Neural cell (in vitro differentiated cells): Measurements from ENCODE around the gene ATP5F1D. TPM values are rescaled to one million over a fixed set of nuclear protein-coding genes. Genes with fewer than 3 reads are reported as not detected.

ENCODE experiments used
- H2AFZ ChIP-seq: fragments of 200-600, 300-800 bp; sonication (generic), shearing (Covaris generic); 2 replicates; pipeline ENCODE4 v1.6.0; 2014; ENCODE audit warnings: low read depth, mild to moderate bottlenecking, antibody characterized with exemption, low read length, moderate library complexity
- H3F3A ChIP-seq: fragments of 200-600 bp; shearing (Covaris generic); 2 replicates; pipeline ENCODE4 v1.6.1; 2016; ENCODE audit warnings: mild to moderate bottlenecking, moderate library complexity, mixed read lengths, antibody characterized with exemption, low read length; ENCODE audit not compliant: insufficient read depth, poor library complexity, severe bottlenecking
- H3K27ac ChIP-seq: fragments of 200-600, 300-800 bp; sonication (generic), shearing (Covaris generic); 2 replicates; pipeline ENCODE4 v1.5.1; 2014; ENCODE audit warnings: mild to moderate bottlenecking, low read length, moderate library complexity
- H3K27me3 ChIP-seq: fragments of 300-800, 200-600 bp; sonication (generic), shearing (Covaris generic); 2 replicates; pipeline ENCODE4 v1.6.0; 2014; ENCODE audit warnings: mild to moderate bottlenecking, low read depth, low read length, moderate library complexity; ENCODE audit not compliant: insufficient read depth
- H3K36me3 ChIP-seq: fragments of 300-800, 200-600 bp; sonication (generic), shearing (Covaris generic); 2 replicates; pipeline ENCODE4 v1.5.1; 2014; ENCODE audit warnings: mild to moderate bottlenecking, antibody characterized with exemption, low read length, moderate library complexity; ENCODE audit not compliant: insufficient read depth
- H3K4me2 ChIP-seq: fragments of 300-800, 200-600 bp; sonication (generic), shearing (Covaris generic); 2 replicates; pipeline ENCODE4 v1.6.0; 2014; ENCODE audit warnings: mild to moderate bottlenecking, low read length
- H3K4me3 ChIP-seq: fragments of 300-800, 200-600 bp; sonication (generic), shearing (Covaris generic); 2 replicates; pipeline ENCODE4 v1.5.1; 2014; ENCODE audit warnings: mild to moderate bottlenecking, low read length, moderate library complexity
- H3K79me2 ChIP-seq: fragments of 200-600 bp; shearing (Covaris generic); replicated peaks from 2 replicates; pipeline ENCODE4 v1.6.0; 2014; ENCODE audit warnings: mild to moderate bottlenecking, low read length, moderate library complexity; ENCODE audit not compliant: insufficient read depth
- H3K9ac ChIP-seq: fragments of 300-800, 200-600 bp; sonication (generic), shearing (Covaris generic); 2 replicates; pipeline ENCODE4 v1.6.1; 2016; ENCODE audit warnings: mild to moderate bottlenecking, low read length, mixed read lengths
- H3K9me2 ChIP-seq: fragments of 200-600 bp; shearing (Covaris generic); 2 replicates; pipeline ENCODE4 v1.6.1; 2016; ENCODE audit warnings: mild to moderate bottlenecking, low read length, mixed read lengths; ENCODE audit not compliant: insufficient read depth
- H3K9me3 ChIP-seq: fragments of 200-600, 300-800 bp; sonication (generic), shearing (Covaris generic); 2 replicates; pipeline ENCODE4 v1.6.1; 2016; ENCODE audit warnings: mild to moderate bottlenecking, mixed run types, low read length, moderate library complexity, mixed read lengths
- H4K20me1 ChIP-seq: fragments of 200-600 bp; shearing (Covaris generic); 2 replicates; pipeline ENCODE4 v1.6.1; 2016; ENCODE audit warnings: mild to moderate bottlenecking, mixed run types; ENCODE audit not compliant: insufficient read depth
- CTCF ChIP-seq: fragments of 450-650 bp; IDR thresholded peaks from 2 replicates; pipeline ENCODE4 v1.5.1; 2014; ENCODE audit warnings: antibody characterized with exemption, mild to moderate bottlenecking, moderate library complexity; ENCODE audit not compliant: poor library complexity, severe bottlenecking
- EP300 ChIP-seq: fragments of 450-650 bp; conservative IDR thresholded peaks from 2 replicates; pipeline ENCODE4 v1.6.1; 2014; ENCODE audit warnings: antibody characterized with exemption, mild to moderate bottlenecking, moderate library complexity; ENCODE audit not compliant: poor library complexity, severe bottlenecking
- EZH2 ChIP-seq: fragments of 200-600, 300-800 bp; shearing (Covaris generic), sonication (generic); IDR thresholded peaks from 2 replicates; pipeline ENCODE4 v1.6.1; 2014; ENCODE audit warnings: antibody characterized with exemption, low read length, borderline replicate concordance, mild to moderate bottlenecking; ENCODE audit not compliant: insufficient read depth, poor library complexity, severe bottlenecking
- MXI1 ChIP-seq: fragments of 450-650 bp; conservative IDR thresholded peaks from 2 replicates; pipeline ENCODE4 v1.6.1; 2014; ENCODE audit warnings: antibody characterized with exemption, mild to moderate bottlenecking; ENCODE audit not compliant: poor library complexity, severe bottlenecking
- POLR2AphosphoS5 ChIP-seq: IDR thresholded peaks from 2 replicates; pipeline ENCODE4 v1.6.1; 2012
- RAD21 ChIP-seq: fragments of 450-650 bp; conservative IDR thresholded peaks from 2 replicates; pipeline ENCODE4 v1.6.1; 2014; ENCODE audit warnings: antibody characterized with exemption, mild to moderate bottlenecking, moderate library complexity
- REST ChIP-seq: IDR thresholded peaks from 2 replicates; pipeline ENCODE4 v1.6.1; 2012; ENCODE audit warnings: borderline replicate concordance
- SMC3 ChIP-seq: fragments of 450-650 bp; conservative IDR thresholded peaks from 2 replicates; pipeline ENCODE4 v1.6.1; 2014; ENCODE audit warnings: antibody characterized with exemption, mild to moderate bottlenecking, moderate library complexity; ENCODE audit not compliant: poor library complexity
- TAF1 ChIP-seq: IDR thresholded peaks from 2 replicates; pipeline ENCODE4 v1.6.1; 2012; ENCODE audit warnings: low read depth
- polyA plus RNA-seq: library from polyadenylated mRNA; depleted of rRNA; stranded (reverse); fragments of >200 nt; gene quantifications from 2 replicates; pipeline ENCODE4 v1.2.3, GENCODE V29; 2014

The ATP5F1D gene
- polyA plus RNA-seq, 1 donor from 2014 or later: 47.8 TPM

- Histone ChIP-seq H3K9me2 (no peaks in the 10 kb centered on the region), H3K9ac (no peak overlapping the region), H3K9me3 (no peaks in the 10 kb centered on the region), H4K20me1 (no peaks in the 10 kb centered on the region), H3K36me3 (no peaks in the 10 kb centered on the region), H3K27me3 (no peaks in the 10 kb centered on the region), H3K4me2 (no peak overlapping the region), H3K4me3 (no peak overlapping the region), H2AFZ (no peak overlapping the region), H3F3A (no peaks in the 10 kb centered on the region), H3K79me2 (peaks cover 31% of the 10 kb centered on the region), H3K27ac (no peak overlapping the region)
- TF ChIP-seq REST: no peak
- no peak for TF ChIP-seq POLR2AphosphoS5
- no peak for TF ChIP-seq RAD21
- TF ChIP-seq EP300: no peak
- TF ChIP-seq CTCF: no peak
- no peak for TF ChIP-seq MXI1
Measured at GRCh38 chr19:1290196-1290702, 48.7 kb downstream of the ATP5F1D start.

- H3K36me3 ChIP-seq: no peaks in the 10 kb centered on the region
- no peak for TF ChIP-seq CTCF
- no peak for TF ChIP-seq REST
- TF ChIP-seq EP300: no peak
- TF ChIP-seq TAF1: no peak
- TF ChIP-seq MXI1: no peak
- TF ChIP-seq POLR2AphosphoS5: no peak
- no peak for TF ChIP-seq EZH2
- TF ChIP-seq SMC3: no peak
- no peak for TF ChIP-seq RAD21
Measured at GRCh38 chr19:1290703-1291651, 49.4 kb downstream of the ATP5F1D start.

More at GRCh38 chr19:1290703-1291651, 49.4 kb downstream of the ATP5F1D start:
- no peaks in the 10 kb centered on the region for H3K9me2 ChIP-seq
- no peaks in the 10 kb centered on the region for H3F3A ChIP-seq
- no peaks in the 10 kb centered on the region for H3K27me3 ChIP-seq
- H3K27ac ChIP-seq: no peak overlapping the region
- H3K9me3 ChIP-seq: no peaks in the 10 kb centered on the region
- H3K4me3 ChIP-seq: no peak overlapping the region
- no peak overlapping the region for H2AFZ ChIP-seq
- H3K9ac ChIP-seq: no peak overlapping the region
- H3K4me2 ChIP-seq: no peak overlapping the region
- H3K79me2 ChIP-seq: peaks cover 31% of the 10 kb centered on the region
- no peaks in the 10 kb centered on the region for H4K20me1 ChIP-seq
